Measurements from ENCODE around the gene CAPZB. TPM values are rescaled to one million over a fixed set of nuclear protein-coding genes. Genes with fewer than 3 reads are reported as not detected.
A peak's percentile ranks its signal among the peaks of the same experiment; 100 is the strongest.

CAPZB gene
- total RNA-seq, 1 donor from 2014 or later: 93.6 TPM

GRCh38 chr1:19393046-19393445, 92.3 kb downstream of the CAPZB start:
- no peak for DNase-seq (ENCODE audit: low read depth)
- TF ChIP-seq, protein P1, sequence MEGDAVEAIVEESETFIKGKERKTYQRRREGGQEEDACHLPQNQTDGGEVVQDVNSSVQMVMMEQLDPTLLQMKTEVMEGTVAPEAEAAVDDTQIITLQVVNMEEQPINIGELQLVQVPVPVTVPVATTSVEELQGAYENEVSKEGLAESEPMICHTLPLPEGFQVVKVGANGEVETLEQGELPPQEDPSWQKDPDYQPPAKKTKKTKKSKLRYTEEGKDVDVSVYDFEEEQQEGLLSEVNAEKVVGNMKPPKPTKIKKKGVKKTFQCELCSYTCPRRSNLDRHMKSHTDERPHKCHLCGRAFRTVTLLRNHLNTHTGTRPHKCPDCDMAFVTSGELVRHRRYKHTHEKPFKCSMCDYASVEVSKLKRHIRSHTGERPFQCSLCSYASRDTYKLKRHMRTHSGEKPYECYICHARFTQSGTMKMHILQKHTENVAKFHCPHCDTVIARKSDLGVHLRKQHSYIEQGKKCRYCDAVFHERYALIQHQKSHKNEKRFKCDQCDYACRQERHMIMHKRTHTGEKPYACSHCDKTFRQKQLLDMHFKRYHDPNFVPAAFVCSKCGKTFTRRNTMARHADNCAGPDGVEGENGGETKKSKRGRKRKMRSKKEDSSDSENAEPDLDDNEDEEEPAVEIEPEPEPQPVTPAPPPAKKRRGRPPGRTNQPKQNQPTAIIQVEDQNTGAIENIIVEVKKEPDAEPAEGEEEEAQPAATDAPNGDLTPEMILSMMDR (IDR thresholded peaks at IDR 0.05; ENCODE audit: insufficient read depth, low read length, poor library complexity, severe bottlenecking): no peak
- no peaks in the 10 kb centered on the region for H3K27me3 ChIP-seq (ENCODE audit: control insufficient read depth, insufficient read depth, low read length)
- H3K36me3 ChIP-seq (ENCODE audit: control insufficient read depth, insufficient read depth, low read length): no peaks in the 10 kb centered on the region
- no peak overlapping the region for H3K4me3 ChIP-seq (ENCODE audit: low read depth, low read length)

GRCh38 chr1:19392221-19392620, 93.1 kb downstream of the CAPZB start:
- TF ChIP-seq, protein P1 (IDR thresholded peaks at IDR 0.05; ENCODE audit: insufficient read depth, low read length, poor library complexity, severe bottlenecking): no peak
- Histone ChIP-seq H3K4me3 (ENCODE audit: low read depth, low read length) (no peak overlapping the region), H3K27me3 (ENCODE audit: control insufficient read depth, insufficient read depth, low read length) (no peaks in the 10 kb centered on the region), H3K36me3 (ENCODE audit: control insufficient read depth, insufficient read depth, low read length) (no peaks in the 10 kb centered on the region)
- DNase-seq (ENCODE audit: low read depth): no peak

GRCh38 chr1:19391596-19391981, 93.8 kb downstream of the CAPZB start:
- H3K36me3 ChIP-seq (ENCODE audit: control insufficient read depth, insufficient read depth, low read length): no peaks in the 10 kb centered on the region
- TF ChIP-seq, protein P1 (IDR thresholded peaks at IDR 0.05; ENCODE audit: insufficient read depth, low read length, poor library complexity, severe bottlenecking): no peak
- no peak for DNase-seq (ENCODE audit: low read depth)
- no peaks in the 10 kb centered on the region for H3K27me3 ChIP-seq (ENCODE audit: control insufficient read depth, insufficient read depth, low read length)
- no peak overlapping the region for H3K4me3 ChIP-seq (ENCODE audit: low read depth, low read length)

- no peaks in the 10 kb centered on the region for H3K27me3 ChIP-seq (ENCODE audit: control insufficient read depth, insufficient read depth, low read length)
- no peak for DNase-seq (ENCODE audit: low read depth)
- no peaks in the 10 kb centered on the region for H3K36me3 ChIP-seq (ENCODE audit: control insufficient read depth, insufficient read depth, low read length)
- TF ChIP-seq, protein P1 (IDR thresholded peaks at IDR 0.05; ENCODE audit: insufficient read depth, low read length, poor library complexity, severe bottlenecking): peak; percentile 94
- H3K4me3 ChIP-seq (ENCODE audit: low read depth, low read length): no peak overlapping the region
Measured at GRCh38 chr1:19390901-19391595, 94.3 kb downstream of the CAPZB start.

DNA sequence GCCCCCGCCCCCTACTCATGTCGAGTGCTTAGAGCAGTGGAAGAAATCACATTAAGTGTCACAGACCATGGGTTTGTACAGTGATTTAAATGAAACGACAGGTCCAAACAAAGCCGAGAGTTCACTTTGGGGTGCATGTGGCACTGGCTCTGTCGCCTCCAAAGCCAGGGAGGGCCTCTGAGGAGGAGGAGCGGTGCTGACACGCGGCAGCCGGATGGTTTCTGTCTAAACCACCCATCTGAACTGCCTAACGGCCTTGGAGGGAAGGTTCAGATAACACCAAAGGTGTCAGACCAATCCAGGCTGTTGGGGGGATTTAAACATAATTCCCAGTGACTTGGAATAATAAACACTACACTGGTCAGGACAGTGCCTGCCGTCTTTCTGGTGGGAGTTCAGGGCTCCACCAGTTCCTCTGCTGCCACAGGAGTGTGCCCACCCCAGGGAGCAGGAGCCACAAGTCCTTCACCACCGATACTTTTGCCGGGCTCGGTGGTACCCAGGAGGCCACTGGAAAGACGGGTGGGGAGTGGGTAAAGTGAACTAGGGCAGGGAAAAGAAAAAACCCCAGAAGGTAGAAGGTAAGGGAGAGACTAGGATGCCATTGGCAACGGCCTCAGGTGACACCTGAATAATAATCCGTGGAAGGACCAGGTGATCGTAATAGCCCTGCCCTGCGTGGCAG, 95.0 kb downstream of the CAPZB start:
- TF ChIP-seq, protein P1 (IDR thresholded peaks at IDR 0.05; ENCODE audit: insufficient read depth, low read length, poor library complexity, severe bottlenecking): no peak
- H3K4me3 ChIP-seq (ENCODE audit: low read depth, low read length): no peak overlapping the region
- H3K36me3 ChIP-seq (ENCODE audit: control insufficient read depth, insufficient read depth, low read length): peaks cover under 1% of the 10 kb centered on the region
- H3K27me3 ChIP-seq (ENCODE audit: control insufficient read depth, insufficient read depth, low read length): no peaks in the 10 kb centered on the region
- no peak for DNase-seq (ENCODE audit: low read depth)
